GM12865 (cell line): ENCODE data around the gene NISCH.

Source experiments
- DNase-seq: peaks from one replicate; pipeline ENCODE4 v3.0.0; 2010; ENCODE audit warnings: low read depth
- H3K4me3 ChIP-seq: 2 replicates; pipeline ENCODE4 v1.5.1; 2011; ENCODE audit warnings: mild to moderate bottlenecking, low read depth, low read length, control low read depth
- TF ChIP-seq, protein P1 (sequence below): IDR thresholded peaks from 2 replicates; pipeline ENCODE4 v1.5.1; 2011; ENCODE audit warnings: low read length, control low read depth, low read depth, inconsistent platforms; ENCODE audit not compliant: insufficient read depth; ENCODE audit errors: missing control alignments

Gene NISCH

GRCh38 chr3:52529376-52530333, 74.3 kb downstream of the NISCH start:
- TF ChIP-seq, protein P1, sequence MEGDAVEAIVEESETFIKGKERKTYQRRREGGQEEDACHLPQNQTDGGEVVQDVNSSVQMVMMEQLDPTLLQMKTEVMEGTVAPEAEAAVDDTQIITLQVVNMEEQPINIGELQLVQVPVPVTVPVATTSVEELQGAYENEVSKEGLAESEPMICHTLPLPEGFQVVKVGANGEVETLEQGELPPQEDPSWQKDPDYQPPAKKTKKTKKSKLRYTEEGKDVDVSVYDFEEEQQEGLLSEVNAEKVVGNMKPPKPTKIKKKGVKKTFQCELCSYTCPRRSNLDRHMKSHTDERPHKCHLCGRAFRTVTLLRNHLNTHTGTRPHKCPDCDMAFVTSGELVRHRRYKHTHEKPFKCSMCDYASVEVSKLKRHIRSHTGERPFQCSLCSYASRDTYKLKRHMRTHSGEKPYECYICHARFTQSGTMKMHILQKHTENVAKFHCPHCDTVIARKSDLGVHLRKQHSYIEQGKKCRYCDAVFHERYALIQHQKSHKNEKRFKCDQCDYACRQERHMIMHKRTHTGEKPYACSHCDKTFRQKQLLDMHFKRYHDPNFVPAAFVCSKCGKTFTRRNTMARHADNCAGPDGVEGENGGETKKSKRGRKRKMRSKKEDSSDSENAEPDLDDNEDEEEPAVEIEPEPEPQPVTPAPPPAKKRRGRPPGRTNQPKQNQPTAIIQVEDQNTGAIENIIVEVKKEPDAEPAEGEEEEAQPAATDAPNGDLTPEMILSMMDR: no peak
- no peak overlapping the region for H3K4me3 ChIP-seq
- no peak for DNase-seq

DNA sequence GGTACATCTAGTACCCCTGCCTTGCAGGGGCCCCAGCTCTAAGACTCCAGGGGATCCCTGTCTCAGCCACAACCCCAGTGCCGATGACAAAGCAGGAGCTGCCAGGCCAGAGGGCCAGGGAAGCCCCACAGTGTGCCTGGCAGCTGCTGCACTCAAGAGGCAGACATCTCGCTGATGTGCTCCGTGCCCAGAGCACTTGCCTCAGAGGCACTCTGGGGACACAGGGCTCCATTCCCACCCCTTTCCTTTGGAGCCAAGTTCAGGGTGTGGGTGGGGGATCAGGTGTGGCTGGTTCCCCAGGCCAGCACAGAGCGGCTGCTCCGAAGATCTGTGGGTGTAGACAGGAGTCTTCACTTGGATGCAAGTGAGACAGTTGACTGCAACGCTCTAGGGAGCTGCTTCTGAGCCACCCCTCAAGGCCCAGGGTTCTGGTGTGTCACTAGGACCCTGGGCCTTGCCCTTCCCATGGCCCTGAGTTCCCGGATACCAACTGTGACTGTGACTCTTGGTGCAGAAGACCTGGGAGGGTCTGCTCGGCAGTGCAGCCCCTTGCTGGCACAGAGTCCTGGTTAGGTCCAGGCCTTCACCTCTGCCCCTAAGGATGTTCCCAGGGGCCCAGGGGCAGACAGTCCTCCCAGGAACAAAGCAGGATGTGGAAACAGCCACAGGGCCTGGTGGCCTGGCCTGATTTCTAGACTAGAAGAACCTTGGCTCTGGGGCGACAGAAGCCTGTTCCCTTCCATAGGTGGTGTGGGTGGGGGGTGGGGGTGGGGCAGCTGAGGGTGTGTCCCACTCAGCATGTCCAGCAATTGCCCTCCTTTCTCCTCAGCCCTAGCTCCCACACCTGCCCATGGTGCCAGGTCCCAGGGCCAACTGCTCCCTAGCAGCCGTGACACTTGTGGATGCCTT, 75.8 kb downstream of the NISCH start:
- H3K4me3 ChIP-seq: no peak overlapping the region
- DNase-seq: no peak
- TF ChIP-seq, protein P1: no peak

DNA sequence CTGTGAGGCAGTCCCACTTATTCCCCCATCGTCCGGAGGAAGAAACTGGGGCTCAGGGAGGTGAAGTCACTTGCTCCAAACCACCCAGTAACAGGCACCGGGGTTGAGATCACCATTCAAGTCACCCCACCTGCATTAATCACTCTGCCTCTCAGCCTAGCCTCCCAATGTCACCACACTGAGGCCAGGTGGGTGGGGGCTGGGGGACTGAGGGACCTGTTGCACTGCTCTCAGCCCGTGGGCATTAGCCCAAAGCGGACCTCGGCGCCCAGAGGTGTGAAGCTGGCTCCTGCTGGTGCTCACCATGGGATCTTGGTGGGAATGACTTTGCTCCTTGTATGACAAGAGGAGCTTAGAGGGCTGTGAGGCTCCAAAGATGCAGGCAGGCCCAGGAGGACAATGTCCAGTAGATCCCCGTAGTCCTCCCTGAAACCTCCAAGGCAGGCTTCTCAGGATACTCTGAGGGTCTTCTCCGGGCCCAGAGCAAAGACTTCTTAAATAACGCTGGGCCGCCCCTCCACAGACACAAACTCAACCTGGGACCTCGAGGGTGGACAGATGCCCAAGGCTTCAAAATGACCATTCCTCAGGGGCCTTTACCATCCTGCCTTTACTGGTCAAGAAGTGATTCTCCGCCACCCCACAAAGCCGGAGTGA, 76.6 kb downstream of the NISCH start:
- TF ChIP-seq, protein P1: no peak
- DNase-seq: no peak
- H3K4me3 ChIP-seq: peak overlapping the region; percentile 81

DNA sequence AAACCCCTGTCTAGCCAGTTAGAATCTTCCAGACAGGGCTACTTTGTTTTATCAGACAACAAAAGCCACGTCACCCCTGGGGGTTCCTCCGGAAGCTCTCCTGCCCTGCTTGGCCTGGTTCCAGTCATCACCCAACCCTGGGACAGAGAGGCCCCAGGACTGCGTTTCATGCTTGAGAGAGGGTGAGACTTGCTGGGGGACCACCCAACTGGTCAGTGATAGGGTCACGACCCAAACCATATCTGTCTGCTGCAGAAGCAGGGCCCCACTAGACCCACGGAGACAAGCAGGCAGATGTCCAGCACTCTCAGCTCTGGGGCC, 77.1 kb downstream of the NISCH start:
- TF ChIP-seq, protein P1: no peak
- peak; percentile 56 for DNase-seq
- H3K4me3 ChIP-seq: peak overlapping the region; percentile 81

DNA sequence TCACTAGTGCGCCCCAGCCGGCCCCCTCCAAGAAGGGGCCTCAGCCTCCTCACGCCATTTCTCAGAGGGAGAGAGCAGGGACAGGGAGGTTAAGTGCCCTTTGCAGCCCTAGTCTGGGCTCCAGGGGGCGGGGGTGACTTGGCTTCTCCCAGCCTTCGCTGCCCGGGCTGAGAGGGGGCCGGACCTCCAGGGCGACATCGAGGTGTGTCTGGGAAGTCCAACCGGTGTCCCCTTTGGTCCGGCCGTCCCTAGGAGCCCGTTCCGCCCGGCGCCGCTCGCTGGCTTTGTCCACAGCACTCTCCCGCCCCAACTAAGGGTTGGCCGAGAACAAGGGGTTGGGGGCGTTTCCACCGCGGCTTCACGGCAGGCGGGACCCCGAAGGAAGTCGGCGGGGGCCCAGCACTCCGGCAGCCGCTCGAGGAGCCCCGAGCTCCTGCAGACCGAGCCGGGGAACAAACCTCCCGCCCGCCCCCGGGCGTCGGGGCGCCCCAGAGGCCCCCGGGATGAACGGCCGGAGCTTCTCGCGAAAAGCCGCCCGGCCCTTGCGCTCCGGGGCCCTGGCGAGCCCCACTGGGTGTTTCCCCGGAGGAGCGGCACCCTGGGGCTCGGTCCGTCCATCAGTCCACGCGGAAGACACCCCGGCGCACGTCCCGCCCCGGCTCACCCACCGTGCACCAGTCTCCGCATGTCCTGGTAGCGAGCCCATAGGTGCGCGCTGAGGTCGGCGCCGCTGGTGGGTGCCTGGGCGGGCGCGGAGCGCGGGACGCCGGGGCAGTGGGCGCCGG, 77.6 kb downstream of the NISCH start:
- DNase-seq: peak; percentile 38
- TF ChIP-seq, protein P1: no peak
- peak overlapping the region; percentile 81 for H3K4me3 ChIP-seq

DNA sequence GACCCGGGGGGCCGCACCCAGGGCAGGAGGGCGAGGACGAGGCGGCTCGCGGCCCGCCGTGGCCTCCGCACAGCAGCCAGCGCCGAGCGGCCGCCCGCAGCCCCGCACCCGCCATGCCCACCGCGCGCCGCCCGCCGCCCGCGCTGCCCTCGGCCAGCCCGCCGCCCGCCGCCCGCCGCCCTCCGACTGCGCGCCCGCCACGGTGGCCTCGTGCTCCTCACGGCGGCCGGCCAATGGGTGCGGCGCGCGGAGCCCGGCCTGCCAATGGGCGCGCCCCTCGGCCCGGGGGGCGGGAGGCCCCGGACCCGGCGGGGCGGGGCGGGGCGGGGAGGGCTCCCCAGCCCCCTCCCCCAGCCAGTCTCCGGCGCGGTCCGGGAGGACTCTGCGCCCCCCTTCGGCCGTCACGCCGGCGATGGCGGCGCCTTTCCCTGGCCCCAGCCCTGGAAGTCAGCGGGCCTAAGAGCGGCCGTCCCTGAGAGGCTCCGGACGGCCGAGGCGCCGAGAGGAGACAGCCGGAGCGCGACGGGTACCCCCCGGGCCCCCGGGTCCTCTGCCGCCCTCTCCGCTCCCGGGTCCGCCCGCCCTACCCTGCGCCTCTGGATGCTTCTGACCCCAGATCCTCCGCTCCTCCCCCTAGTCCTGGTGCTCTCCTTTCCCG, 78.3 kb downstream of the NISCH start, which contains the start of gene NT5DC2:
TSS of gene NT5DC2 (minus strand) at position 235 of the 658 bp plus-strand sequence. CDS start at position 115, 120 bp downstream.
- peak; percentile 83 for DNase-seq
- TF ChIP-seq, protein P1: no peak
- H3K4me3 ChIP-seq: peak within 1 kb of the TSS; percentile 81
